ENCODE measurements around the gene MTR. TPM values are rescaled to one million over a fixed set of nuclear protein-coding genes. Genes with fewer than 3 reads are reported as not detected.
A peak's percentile ranks its signal among the peaks of the same experiment; 100 is the strongest.

MTR gene
- total and polyA plus RNA-seq, 10 donors = 4.4 to 65.4 (median 42.0) TPM

DNA sequence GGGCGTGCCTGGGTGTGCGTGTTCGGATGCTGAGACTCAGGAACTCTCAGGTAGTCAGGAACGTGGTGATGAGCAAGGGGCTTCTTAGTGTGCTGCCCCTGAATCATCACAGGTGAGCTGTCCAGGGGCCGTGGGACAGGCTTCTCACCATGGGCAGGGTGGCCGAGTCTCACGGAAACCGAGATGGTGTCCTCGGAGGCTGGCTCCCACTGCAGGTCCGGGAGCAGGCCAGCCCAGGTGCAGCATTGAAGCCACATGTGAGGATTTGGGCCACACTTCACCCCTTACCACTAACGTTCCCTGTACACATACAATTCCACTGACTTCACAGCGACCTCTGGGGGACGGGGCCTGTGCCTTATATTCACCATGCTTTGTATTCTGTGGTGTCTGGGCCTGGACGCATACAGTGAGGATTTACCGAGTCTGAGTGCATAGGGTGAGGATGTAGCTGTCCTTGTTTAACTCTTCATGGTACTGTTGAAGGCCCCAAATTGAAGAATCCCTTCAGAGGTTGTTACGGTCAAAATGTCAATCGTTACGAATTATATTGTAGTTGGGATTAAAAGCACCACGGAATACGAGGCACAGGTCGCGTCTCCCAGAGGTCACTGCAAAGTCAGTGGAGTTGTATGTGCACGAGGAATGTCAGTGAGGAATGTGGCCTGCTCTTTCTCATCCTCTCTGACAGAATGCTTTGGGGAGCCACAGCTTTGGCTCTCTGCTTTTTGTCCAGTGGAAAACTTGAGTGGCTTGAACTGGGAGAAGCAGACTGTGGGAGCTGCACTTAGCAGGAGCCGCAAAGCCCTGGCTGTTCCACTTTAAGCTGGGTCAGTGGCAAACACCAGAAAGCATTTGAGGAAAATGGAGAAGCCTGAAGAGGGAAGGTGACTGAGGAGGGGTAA, 95.3 kb downstream of the MTR start:
- H3K4me1 ChIP-seq = no peaks in the 10 kb centered on the region
- 86 to 93% (median 92%) methylated on average over 19 to 24 of the region's 24 CpGs for WGBS, 5 donors
- no peaks in the 10 kb centered on the region for H3K9me3 ChIP-seq
- no peaks in the 10 kb centered on the region for H3K27me3 ChIP-seq (replicated peaks in 1 of 7)
- DNase-seq = no peak
- peaks cover 3 to 100% (median 85%) of the 10 kb centered on the region in 6 donors for H3K36me3 ChIP-seq
- no peak overlapping the region for H3K4me3 ChIP-seq
- TF ChIP-seq POLR2AphosphoS5 (IDR thresholded peaks at IDR 0.05) = peak in 1 of 3 donors; percentile 26
- no peak for TF ChIP-seq POLR2A (IDR thresholded peaks at IDR 0.05)
- intact Hi-C loops (cut with DNase I; ENCODE audit: low total_unique reads) = no loop called here
- no peak overlapping the region for H3K27ac ChIP-seq

DNA sequence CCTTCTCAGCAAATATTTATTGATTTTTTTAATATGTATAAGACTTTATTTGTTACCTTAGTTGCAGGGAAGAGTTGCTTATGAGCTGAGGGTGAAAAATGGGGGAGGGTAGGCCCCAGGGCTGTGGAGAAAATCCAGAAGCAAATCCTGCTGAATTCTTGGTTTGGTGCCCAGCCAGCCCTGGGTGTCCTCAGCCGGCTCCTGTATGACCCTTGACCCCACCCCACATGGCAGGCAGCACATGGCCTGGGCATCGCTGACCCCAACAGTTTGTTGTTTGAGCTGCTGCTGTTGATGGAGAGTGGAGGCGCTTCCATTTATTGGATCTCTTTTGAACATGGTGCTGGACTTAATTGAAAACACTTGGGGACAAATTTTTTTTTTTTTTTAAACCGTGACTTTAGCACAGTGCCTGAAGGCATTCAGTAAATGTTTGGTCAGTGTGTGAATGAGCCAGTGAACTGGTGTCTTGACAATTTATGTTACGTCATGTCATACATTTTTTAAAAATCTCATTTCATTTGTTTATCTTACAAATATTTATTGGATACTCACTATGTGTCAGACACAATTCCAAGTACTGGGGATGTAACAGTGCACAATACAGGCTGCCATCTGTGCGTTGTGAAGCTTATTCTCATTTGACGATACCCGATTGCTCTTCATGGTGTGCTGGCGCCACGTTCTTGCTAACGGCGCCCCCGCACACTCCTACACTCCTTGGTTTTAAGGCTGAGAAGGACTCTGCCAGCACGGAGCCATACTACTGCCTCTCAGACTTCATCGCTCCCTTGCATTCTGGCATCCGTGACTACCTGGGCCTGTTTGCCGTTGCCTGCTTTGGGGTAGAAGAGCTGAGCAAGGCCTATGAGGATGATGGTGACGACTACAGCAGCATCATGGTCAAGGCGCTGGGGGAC, 98.8 kb downstream of the MTR start:
- TF ChIP-seq, protein P1, sequence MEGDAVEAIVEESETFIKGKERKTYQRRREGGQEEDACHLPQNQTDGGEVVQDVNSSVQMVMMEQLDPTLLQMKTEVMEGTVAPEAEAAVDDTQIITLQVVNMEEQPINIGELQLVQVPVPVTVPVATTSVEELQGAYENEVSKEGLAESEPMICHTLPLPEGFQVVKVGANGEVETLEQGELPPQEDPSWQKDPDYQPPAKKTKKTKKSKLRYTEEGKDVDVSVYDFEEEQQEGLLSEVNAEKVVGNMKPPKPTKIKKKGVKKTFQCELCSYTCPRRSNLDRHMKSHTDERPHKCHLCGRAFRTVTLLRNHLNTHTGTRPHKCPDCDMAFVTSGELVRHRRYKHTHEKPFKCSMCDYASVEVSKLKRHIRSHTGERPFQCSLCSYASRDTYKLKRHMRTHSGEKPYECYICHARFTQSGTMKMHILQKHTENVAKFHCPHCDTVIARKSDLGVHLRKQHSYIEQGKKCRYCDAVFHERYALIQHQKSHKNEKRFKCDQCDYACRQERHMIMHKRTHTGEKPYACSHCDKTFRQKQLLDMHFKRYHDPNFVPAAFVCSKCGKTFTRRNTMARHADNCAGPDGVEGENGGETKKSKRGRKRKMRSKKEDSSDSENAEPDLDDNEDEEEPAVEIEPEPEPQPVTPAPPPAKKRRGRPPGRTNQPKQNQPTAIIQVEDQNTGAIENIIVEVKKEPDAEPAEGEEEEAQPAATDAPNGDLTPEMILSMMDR (IDR thresholded peaks at IDR 0.05 in 8 of 11, conservative IDR thresholded peaks at IDR 0.05 in 3 of 11) = no peak
- peak in 1 of 3 donors; percentile 6 for TF ChIP-seq POLR2AphosphoS5 (IDR thresholded peaks at IDR 0.05)
- TF ChIP-seq POLR2A (IDR thresholded peaks at IDR 0.05) = no peak
- 89 to 96% (median 94%) methylated on average over 19 of the region's 19 CpGs for WGBS, 5 donors
- Histone ChIP-seq H3K27ac (no peak overlapping the region), H3K9me3 (no peaks in the 10 kb centered on the region), H3K36me3 (peaks cover 0 to 100% (median 92%) of the 10 kb centered on the region in 6 donors), H3K27me3 (replicated peaks in 1 of 7) (no peaks in the 10 kb centered on the region), H3K4me1 (no peaks in the 10 kb centered on the region), H3K4me3 (no peak overlapping the region)
- intact Hi-C loops (cut with DNase I; ENCODE audit: low total_unique reads) = no loop called here
- DNase-seq = no peak

DNA sequence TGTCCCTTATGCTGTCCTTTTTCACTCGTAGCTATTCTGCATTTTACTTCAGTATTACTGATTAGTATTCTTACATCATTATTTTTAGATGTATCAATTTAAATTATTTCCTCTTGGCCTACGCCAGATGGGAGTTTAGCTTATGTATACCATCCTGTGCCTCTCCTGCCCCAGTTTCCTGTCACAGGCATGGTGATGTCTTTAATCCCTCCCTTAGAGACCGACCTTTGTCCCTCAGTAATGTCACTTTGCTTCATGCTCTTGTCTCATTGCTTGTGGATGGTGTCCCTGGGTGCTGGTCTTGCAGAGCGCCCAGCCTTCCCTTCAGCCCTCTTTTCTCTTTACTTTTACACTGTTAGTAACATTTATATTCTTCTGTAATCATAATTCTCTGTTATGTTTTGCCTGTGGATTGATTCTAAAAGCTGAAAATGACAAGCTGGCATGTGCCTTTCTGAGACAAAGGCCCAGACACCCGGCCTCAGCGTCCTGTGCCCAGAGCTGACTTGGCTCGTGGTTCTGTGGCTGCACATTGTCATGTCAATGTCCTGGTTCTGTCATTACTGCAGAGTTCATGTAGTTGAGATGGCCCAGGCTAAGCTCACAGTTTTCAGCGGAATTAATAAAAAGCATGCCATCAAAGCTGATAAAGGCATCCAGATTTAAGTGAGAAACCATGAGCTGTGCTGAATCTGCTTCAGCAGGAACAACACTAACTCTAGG, 100.7 kb downstream of the MTR start:
- Histone ChIP-seq H3K36me3 (peaks cover 0 to 100% (median 85%) of the 10 kb centered on the region in 6 donors), H3K4me1 (no peaks in the 10 kb centered on the region), H3K9me3 (peaks cover 0 to 2% (median 0%) of the 10 kb centered on the region in 8 donors), H3K27me3 (replicated peaks in 1 of 7) (no peaks in the 10 kb centered on the region), H3K27ac (no peak overlapping the region), H3K4me3 (no peak overlapping the region)
- WGBS, 5 donors = 83 to 93% (median 88%) methylated on average over 8 of the region's 8 CpGs
- DNase-seq = no peak
- intact Hi-C loops (cut with DNase I; ENCODE audit: low total_unique reads) = no loop called here
- TF ChIP-seq POLR2A (IDR thresholded peaks at IDR 0.05) (no peak), POLR2AphosphoS5 (IDR thresholded peaks at IDR 0.05) (no peak)
- TF ChIP-seq, protein P1 (IDR thresholded peaks at IDR 0.05 in 8 of 11, conservative IDR thresholded peaks at IDR 0.05 in 3 of 11) = no peak

DNA sequence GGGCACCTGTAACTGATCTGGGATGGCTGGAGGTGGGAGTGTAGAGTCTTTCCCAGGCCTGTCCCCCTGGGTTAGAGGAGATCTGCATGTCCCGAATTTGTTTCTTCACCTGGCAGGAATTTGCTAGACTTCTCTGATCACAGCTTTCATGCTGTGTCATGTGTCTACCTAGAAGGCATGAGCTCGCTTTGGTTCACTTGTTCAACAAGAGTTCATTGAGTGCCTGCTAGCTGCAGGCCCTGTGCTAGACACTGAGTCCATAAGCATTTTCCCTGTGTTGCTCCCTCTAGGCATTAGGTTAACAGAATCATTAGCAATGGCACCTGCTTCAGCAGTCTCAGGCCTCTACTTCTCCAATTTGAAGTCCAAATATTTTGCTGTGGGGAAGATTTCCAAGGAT, 101.6 kb downstream of the MTR start:
- Histone ChIP-seq H3K27ac (no peak overlapping the region), H3K4me1 (no peaks in the 10 kb centered on the region), H3K36me3 (peaks cover 3 to 100% (median 76%) of the 10 kb centered on the region in 6 donors), H3K27me3 (replicated peaks in 1 of 7) (no peaks in the 10 kb centered on the region), H3K4me3 (no peak overlapping the region), H3K9me3 (peaks cover 0 to 9% (median 0%) of the 10 kb centered on the region in 8 donors)
- intact Hi-C loops (cut with DNase I; ENCODE audit: low total_unique reads) = no loop called here
- 86 to 100% (median 96%) methylated on average over 2 of the region's 2 CpGs for WGBS, 5 donors
- no peak for DNase-seq
- TF ChIP-seq, protein P1 (IDR thresholded peaks at IDR 0.05 in 8 of 11, conservative IDR thresholded peaks at IDR 0.05 in 3 of 11) = no peak
- TF ChIP-seq POLR2A (IDR thresholded peaks at IDR 0.05) = no peak
- TF ChIP-seq POLR2AphosphoS5 (IDR thresholded peaks at IDR 0.05) = no peak
